HG03378 (cell line): ENCODE results near the gene TNIP1.

Source experiments
- ATAC-seq: cut with Tn5 transposase; IDR thresholded peaks from one replicate; pipeline ENCODE4 v1.9.1; 2021; ENCODE audit warnings: mild to moderate bottlenecking, moderate library complexity; ENCODE audit not compliant: unreplicated experiment

Gene TNIP1

DNA sequence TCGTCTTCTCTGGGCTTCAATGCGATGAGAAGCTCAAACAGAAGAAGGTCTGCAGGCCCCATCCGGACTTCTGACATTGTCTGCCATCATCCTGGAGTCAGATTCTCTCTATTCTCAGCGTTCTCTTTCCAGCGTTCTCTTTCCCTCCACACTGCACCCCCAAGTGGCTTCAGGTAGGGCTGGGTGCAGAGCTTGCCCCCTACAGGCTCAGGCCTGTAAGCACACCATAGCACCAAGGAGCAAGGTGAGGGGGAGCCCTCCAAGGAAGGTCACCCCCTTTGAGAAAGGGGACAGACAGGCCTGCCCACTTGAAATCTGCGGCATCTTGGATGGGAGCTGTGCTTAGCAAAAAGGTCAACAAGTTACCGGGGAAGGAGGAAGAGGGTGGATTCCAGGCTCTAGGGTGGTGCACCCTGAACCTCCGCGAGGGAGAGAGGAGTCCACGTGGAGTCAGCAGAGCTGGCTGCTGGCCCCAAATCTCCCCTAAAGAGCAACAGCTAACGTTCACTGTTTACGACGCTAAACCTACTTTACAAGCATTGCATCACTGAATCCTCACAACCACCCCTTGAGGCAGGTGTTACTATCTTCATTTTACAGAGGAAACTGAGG is 32.9 kb downstream of the TNIP1 start:
- no peak for ATAC-seq

DNA sequence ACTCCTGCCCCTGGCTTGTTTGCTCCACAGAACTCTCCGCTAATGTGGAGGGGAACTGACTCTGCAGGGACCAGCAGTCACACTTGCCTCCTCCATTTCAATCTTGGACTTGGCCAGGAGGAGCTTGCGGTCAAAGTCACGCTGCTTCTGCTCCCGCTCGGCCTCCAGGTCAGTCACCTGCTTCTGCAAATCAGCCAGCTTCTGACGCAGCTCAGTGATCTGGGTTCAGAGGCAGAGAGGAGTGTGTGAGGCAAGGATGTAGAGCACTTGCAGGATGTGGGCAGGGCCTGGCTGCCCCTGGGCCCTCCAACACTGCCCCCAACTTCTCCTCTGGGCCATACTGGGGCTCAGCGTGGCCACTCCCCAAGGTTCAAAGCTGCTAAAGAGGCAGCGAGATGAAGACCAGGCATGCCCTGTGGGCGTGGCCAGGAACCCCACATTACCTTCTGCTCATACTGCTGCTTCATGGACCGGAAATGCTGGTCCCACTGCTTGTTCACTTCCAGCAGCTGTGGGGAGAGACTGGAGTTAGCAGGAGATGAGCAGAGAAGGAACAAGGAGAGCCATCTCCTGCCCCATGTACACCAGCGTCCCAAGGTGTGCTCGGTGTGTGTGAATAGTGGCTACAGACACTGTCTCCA is 38.3 kb downstream of the TNIP1 start:
- no peak for ATAC-seq

DNA sequence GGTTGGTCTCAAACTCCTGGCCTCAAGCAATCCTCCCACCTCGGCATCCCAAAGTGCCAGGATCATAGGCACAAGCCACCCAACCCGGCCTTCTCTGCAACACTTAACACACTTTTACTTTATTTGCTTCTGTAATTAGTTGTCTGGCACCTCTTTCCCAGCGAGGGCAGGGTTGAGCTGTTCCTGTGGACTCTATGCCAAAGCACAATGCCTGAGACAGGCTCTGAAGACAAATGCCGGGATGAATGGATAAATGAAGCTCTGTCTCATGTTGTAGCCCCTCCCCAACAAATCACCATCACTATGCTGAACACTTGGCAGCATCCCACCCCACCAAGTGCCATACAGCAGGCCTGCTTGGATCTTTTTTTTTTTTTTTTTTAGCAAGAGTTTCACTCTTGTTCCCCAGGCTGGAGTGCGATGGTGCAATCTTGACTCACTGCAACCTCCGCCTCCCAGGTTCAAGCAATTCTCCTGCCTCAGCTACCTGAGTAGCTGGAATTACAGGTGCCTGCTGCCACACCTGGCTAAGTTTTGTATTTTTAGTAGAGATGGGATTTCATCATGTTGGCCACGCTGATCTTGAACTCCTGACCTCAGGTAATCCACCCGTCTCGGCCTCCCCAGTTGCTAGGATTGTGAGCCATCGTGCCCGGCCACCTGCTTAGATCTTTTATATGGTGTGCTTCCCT is 39.1 kb downstream of the TNIP1 start:
- no peak for ATAC-seq

GRCh38 chr5:151040211-151040747 is 40.6 kb downstream of the TNIP1 start:
- no peak for ATAC-seq

DNA sequence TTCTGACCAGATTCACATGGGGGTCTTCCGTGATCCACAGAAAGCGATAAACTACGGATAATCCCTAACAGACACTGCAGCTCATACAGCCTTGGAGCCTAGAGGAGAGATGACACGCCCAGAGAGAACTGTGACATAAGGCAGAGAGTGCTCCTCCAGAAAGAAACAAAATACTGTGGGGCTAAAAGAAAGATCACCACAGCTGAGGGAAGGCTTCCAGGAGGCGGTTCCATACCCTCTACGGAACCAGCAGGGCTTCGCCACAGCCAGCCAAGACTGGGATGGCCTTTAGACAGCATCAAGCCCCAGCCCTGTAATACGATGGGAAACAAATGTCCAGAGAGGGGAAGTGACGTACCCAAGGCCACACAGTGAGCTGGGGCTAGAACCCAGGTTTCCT is 41.2 kb downstream of the TNIP1 start:
- no peak for ATAC-seq

DNA sequence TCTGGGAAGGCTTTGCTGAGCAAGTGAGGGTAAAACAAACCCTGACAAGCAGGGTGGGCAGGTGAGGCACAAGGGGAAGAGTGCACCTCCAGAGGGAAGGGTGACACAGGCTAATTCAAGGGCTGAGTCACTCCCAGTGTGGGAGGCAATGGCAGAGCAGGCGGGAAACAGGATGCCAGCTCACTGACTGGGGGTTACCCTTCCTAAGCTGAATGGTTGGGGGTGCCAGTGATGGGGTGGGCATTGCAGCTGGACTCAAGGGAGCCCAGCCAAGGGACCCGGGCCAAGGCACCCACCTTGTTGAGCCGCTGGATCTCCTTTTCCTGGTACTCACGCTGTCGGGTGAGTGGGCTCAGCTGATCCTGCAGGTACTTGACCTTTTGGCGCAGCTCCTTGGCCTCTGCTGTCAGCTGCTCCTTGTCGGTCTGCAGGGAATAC is 42.0 kb downstream of the TNIP1 start:
- ATAC-seq: no peak

GRCh38 chr5:151038412-151038745 is 42.5 kb downstream of the TNIP1 start:
- ATAC-seq: no peak

DNA sequence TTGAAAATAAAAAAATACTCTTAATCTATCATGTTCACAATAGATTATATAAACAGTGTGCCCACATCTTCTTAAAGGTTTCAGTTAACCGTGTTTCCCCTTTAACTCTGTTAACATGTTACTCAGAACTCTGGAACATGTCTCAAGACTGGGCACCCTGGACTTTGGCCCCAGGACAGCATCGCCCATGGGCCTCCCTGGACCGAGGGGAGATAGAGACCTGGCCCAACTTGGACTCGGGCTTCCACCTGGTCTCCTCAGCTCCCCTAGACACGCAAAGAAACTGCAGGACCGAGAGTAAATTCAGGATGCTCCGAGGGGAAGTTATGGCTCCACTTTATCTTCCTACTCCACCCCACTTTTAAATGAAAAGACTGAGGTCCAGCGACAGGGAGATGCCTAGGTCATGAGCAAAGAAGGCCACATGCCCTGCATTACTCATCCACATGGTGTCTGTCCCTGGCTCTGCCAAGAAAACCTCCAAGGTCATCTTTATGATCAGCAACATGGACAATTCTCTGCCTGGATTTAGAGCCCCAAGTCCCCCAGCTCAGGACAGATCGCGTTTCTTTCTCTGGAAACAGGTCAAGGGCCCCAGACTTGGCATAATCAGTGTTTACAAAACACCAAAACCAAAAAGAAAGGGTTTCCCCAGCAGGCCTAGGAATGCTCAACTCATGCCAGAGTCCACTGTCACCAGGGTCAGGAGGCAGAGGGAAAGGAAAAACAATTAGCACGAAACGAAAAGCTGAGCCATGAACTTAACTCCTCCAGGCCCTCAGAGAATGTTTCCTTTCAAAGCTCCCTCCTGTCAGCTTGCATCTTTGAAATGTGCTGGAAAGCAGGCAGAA is 43.0 kb downstream of the TNIP1 start:
- ATAC-seq: no peak

DNA sequence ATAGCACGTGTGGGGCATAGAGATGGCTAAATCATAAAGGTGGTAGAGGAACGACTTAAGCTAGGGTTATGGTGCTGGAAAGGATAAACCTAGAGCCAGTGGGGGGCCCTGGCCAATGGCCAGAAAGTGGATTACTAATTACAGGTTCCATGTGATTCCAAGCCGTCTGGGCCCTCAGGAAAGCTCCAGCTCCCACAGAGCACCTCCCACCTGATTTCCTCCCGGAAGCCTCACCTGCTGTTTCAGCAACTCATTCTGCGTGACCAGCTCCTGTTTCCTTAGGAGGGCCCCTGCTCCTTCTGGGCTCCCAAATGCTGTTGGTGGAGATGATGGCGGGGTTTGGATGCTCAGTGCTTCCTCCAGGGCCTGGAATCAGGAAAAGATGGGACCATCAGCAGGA is 44.3 kb downstream of the TNIP1 start:
- no peak for ATAC-seq

- ATAC-seq: no peak
Observed at GRCh38 chr5:151034422-151035379, 46.1 kb downstream of the TNIP1 start.

DNA sequence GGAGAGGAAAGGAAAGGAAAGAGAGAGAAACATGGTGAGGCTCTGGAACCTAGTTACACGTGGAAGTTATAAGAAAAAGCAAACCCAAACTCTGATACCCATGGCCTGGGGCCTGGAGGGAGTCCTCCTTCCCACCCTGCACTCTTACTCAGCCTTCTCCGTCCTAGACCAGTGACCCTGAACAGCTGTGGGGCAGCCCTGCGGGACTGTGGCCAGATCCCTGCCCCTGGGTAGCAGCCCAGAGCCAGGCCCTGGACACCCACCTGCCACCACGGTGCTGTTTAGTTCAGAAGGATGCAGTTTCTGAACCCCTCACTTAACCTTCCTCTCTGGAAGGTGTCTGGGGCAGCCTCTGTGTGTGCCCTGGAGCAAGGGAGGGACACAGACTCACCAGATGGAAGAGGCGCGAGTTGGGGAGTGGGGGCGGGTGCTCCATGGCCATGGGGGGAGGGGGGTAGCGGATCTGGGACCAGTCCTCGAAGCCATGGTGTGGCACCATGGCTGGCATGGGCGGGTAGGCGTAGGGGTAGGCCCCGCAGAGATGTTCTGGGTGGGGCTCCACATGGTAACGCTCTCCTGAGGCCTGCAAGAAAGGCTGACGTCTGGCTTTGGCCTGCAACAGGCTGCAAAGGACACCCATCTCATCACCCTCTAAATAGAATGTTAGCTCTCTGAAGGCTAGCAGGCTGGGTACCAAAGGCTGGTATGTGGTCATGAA is 47.5 kb downstream of the TNIP1 start:
- ATAC-seq: no peak

GRCh38 chr5:151031554-151031953 is 49.3 kb downstream of the TNIP1 start:
- no peak for ATAC-seq

- no peak for ATAC-seq
Observed at GRCh38 chr5:151030379-151030778, 50.5 kb downstream of the TNIP1 start.

DNA sequence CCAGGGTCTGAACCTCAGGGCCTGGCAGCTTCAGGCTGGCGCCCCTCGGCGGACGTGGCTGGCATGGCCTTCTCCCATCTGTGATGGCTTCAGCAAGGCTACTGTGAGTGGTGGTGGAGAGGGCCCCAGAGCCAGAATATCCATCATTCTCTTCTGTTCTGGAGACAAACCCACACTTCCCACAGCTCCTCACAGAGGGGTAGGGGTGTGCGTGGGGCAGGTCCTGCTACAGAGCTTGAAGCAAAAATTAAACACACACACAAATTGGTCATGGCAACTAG is 50.8 kb downstream of the TNIP1 start:
- no peak for ATAC-seq

- no peak for ATAC-seq
Observed at GRCh38 chr5:151029179-151030055, 51.4 kb downstream of the TNIP1 start.

- ATAC-seq: no peak
Observed at GRCh38 chr5:151028717-151029116, 52.1 kb downstream of the TNIP1 start.

DNA sequence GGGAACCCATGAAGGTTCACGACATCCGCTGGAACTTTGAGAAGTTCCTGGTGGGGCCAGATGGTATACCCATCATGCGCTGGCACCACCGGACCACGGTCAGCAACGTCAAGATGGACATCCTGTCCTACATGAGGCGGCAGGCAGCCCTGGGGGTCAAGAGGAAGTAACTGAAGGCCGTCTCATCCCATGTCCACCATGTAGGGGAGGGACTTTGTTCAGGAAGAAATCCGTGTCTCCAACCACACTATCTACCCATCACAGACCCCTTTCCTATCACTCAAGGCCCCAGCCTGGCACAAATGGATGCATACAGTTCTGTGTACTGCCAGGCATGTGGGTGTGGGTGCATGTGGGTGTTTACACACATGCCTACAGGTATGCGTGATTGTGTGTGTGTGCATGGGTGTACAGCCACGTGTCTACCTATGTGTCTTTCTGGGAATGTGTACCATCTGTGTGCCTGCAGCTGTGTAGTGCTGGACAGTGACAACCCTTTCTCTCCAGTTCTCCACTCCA is 52.8 kb downstream of the TNIP1 start:
- ATAC-seq: no peak

GRCh38 chr5:151026679-151027078 is 54.2 kb downstream of the TNIP1 start:
- ATAC-seq: no peak

- no peak for ATAC-seq
Observed at GRCh38 chr5:151026088-151026487, 54.7 kb downstream of the TNIP1 start.
